Gastroesophageal sphincter (tissue), 3 donors: ENCODE measurements around the gene RBM4B.

Experiments
- CTCF ChIP-seq, 4 experiments: fragments of 200-600 bp in 2 of 4; fragments of 450-650 bp in 2 of 4; sonication (generic) in 1 of 4; IDR thresholded peaks; one replicate each; pipeline ENCODE4 v1.5.1; 2017 to 2019; ENCODE audit warnings: antibody characterized with exemption in 4 of 4, mild to moderate bottlenecking in 2 of 4, moderate library complexity in 2 of 4
- POLR2A ChIP-seq, 2 donors: fragments of 450-650 bp; IDR thresholded peaks; one replicate each; pipeline ENCODE4 v1.6.1; 2017; ENCODE audit warnings: antibody characterized with exemption in 2 of 2, mild to moderate bottlenecking in 2 of 2, moderate library complexity in 1 of 2
- POLR2AphosphoS5 ChIP-seq: sonication (generic); formaldehyde crosslinking; IDR thresholded peaks from one replicate; pipeline ENCODE4 v1.6.1; 2017; ENCODE audit warnings: antibody characterized with exemption

- TF ChIP-seq CTCF (IDR thresholded peaks at IDR 0.05): no peak
- TF ChIP-seq POLR2A (IDR thresholded peaks at IDR 0.05): peak; percentile 70
- peak; percentile 87 for TF ChIP-seq POLR2AphosphoS5
These were observed at the start of gene RBM4B for GRCh38 chr11:66677599-66678375.
